Choroid plexus epithelial cell (primary cell): ENCODE results near the gene FOXL1.

Experiments used
- DNase-seq: peaks from one replicate; pipeline ENCODE4 v3.0.0-alpha.2; 2010; ENCODE audit warnings: low read depth
- H3K4me3 ChIP-seq: 2 replicates; pipeline ENCODE4 v1.5.1; 2011; ENCODE audit warnings: low read depth, mild to moderate bottlenecking, control low read depth, low read length, moderate library complexity
- CTCF ChIP-seq: conservative IDR thresholded peaks from 2 replicates; pipeline ENCODE4 v1.5.1; 2011; ENCODE audit warnings: low read depth, mild to moderate bottlenecking, control low read depth, inconsistent platforms, low read length, moderate library complexity

FOXL1 gene

DNA sequence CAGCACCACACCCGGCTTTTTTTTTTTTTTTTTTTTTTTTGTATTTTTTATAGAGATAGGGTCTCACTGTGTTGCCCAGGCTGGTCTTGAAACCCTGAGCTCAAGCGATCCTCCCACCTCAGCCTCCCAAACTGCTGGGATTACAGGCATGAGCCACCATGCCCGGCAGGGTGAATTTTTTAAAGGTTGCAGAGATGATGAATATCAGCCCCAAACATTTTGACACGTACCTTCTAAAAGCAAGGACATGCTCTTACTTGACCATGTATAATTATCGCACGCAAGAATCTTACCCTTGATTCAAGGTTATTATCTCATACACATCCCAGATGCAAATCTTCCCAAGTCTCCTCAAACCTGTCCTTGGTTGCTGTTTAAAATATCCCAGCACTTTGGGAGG lies 16.0 kb upstream of the FOXL1 start:
- DNase-seq, result no peak
- no peak for TF ChIP-seq CTCF
- no peak overlapping the region for H3K4me3 ChIP-seq

- H3K4me3 ChIP-seq, result peak overlapping the region; percentile 59
- DNase-seq, result peak; percentile 96
- TF ChIP-seq CTCF, result peak; percentile 100
Observed at GRCh38 chr16:86563469-86564345, 14.6 kb upstream of the FOXL1 start.

DNA sequence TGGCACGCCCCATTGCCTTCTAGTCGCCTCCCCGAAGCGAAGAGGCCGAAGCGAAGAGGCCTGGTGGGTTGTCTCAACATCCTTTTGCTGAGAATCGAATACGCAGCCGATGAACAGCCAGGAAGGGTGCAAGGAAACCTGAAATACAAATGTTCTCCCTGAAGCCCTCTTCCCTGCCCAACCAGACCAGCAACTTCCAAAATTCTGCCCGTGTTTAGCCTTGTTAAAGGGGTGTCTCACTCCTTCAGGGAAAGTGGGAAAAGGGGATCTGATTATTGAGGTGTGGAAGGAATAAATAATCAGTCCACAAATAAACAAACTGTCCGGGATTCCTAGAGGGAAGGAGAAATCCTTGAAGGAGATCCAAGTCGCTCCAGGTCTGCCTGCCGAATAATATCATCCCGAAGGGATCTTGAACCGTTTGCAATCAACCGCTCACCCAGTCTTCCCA lies 13.1 kb upstream of the FOXL1 start:
- no peak for TF ChIP-seq CTCF

GRCh38 chr16:86565644-86566511 lies 12.5 kb upstream of the FOXL1 start:
- TF ChIP-seq CTCF, result no peak
- DNase-seq, result peak; percentile 58
- peak overlapping the region; percentile 91 for H3K4me3 ChIP-seq

More for the DNA sequence above, 13.1 kb upstream of the FOXL1 start:
- DNase-seq, result peak; percentile 63
- peak overlapping the region; percentile 91 for H3K4me3 ChIP-seq

GRCh38 chr16:86566601-86566965 lies 11.8 kb upstream of the FOXL1 start, which contains the start of gene FOXC2:
Gene FOXC2 (plus strand): TSS chr16:86566829. CDS start chr16:86567336, 507 bp downstream.
- peak; percentile 99 for DNase-seq
- no peak for TF ChIP-seq CTCF
- H3K4me3 ChIP-seq, result peak within 1 kb of the TSS; percentile 91

DNA sequence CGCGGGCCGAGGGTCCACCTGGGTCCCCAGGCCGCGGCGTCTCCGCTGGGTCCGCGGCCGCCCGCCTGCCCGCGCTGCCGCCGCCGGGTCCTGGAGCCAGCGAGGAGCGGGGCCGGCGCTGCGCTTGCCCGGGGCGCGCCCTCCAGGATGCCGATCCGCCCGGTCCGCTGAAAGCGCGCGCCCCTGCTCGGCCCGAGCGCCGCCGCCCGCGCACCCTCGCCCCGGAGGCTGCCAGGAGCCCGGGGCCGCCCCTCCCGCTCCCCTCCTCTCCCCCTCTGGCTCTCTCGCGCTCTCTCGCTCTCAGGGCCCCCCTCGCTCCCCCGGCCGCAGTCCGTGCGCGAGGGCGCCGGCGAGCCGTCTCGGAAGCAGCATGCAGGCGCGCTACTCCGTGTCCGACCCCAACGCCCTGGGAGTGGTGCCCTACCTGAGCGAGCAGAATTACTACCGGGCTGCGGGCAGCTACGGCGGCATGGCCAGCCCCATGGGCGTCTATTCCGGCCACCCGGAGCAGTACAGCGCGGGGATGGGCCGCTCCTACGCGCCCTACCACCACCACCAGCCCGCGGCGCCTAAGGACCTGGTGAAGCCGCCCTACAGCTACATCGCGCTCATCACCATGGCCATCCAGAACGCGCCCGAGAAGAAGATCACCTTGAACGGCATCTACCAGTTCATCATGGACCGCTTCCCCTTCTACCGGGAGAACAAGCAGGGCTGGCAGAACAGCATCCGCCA lies 11.2 kb upstream of the FOXL1 start:
- peak overlapping the region; percentile 91 for H3K4me3 ChIP-seq
- DNase-seq, result peak; percentile 83
- TF ChIP-seq CTCF, result no peak
